Adrenal gland (tissue), 12 donors: ENCODE results near the gene RTEL1. TPM values are rescaled to one million over a fixed set of nuclear protein-coding genes. Genes with fewer than 3 reads are reported as not detected.

ENCODE experiments used
- DNase-seq, 7 donors: peaks; one replicate each; pipeline ENCODE4 v3.0.0-alpha.2; 2019 to 2020
- H3K27ac ChIP-seq, 5 donors: fragments of 200-600 bp; sonication (generic) in 4 of 5; 1 replicate in 3 of 5; 2 replicates in 2 of 5; pipeline versions ENCODE4 v1.5.1 to v1.8.0; 2016 to 2020; ENCODE audit warnings: mild to moderate bottlenecking in 1 of 5
- H3K27me3 ChIP-seq: fragments of 200-600 bp; 2 replicates; pipeline ENCODE4 v1.8.0; 2021
- H3K36me3 ChIP-seq, 2 donors: fragments of 200-600 bp; replicated peaks in 1 of 2; 1 replicate in 1 of 2; 2 replicates in 1 of 2; pipeline versions ENCODE4 v1.5.1 to v1.8.0; 2018 to 2022
- H3K4me1 ChIP-seq, 2 donors: fragments of 200-600 bp; replicated peaks in 1 of 2; 1 replicate in 1 of 2; 2 replicates in 1 of 2; pipeline versions ENCODE4 v1.5.1 to v1.8.0; 2018 to 2021
- H3K4me3 ChIP-seq, 4 donors: fragments of 200-600 bp; sonication (generic) in 3 of 4; one replicate each; pipeline ENCODE4 v1.5.1; 2016 to 2018
- H3K9me3 ChIP-seq, 3 donors: fragments of 200-600 bp; sonication (generic) in 1 of 3; replicated peaks in 1 of 3; 1 replicate in 2 of 3; 2 replicates in 1 of 3; pipeline versions ENCODE4 v1.5.1 to v1.8.0; 2016 to 2021
- POLR2A ChIP-seq, 2 donors: fragments of 450-650 bp; IDR thresholded peaks; one replicate each; pipeline ENCODE4 v1.6.1; 2017; ENCODE audit warnings: antibody characterized with exemption in 2 of 2, mild to moderate bottlenecking in 2 of 2, moderate library complexity in 1 of 2
- WGBS, 4 donors: extraction: QIAGEN DNeasy Blood & Tissue Kit in 2 of 4; methylation state at CpG; one replicate each; pipeline versions ENCODE4 v1.1.5 to v1.1.7; 2013 to 2017; 5-methylcytosine and 5-hydroxymethylcytosine counted together
- intact Hi-C, 2 donors: fragments of 100-400 bp; cut with DNase I; formaldehyde crosslinking; loops; one replicate each; pipeline versions ENCODE4 v1.14.1 to v1.15.0; 2022 to 2023
- polyA plus RNA-seq, 3 donors: library from polyadenylated mRNA; stranded (reverse); fragments of 200-250 nt in 2 of 3; fragments of 350-450 nt in 1 of 3; fragmentation: Illumina TruSeq in 1 of 3; extraction: RNeasy Lipid Tissue Mini Kit (QIAGEN cat#74804) in 1 of 3; gene quantifications; one replicate each; pipeline ENCODE4 v1.2.3, GENCODE V29; 2013 to 2014
- total RNA-seq, 9 donors: library from RNA; depleted of rRNA in 4 of 9; stranded (reverse); fragments of >200 nt in 4 of 9; fragments of 120-200 nt in 1 of 9; fragmentation: NEBNext Ultra II Directional in 1 of 9; extraction: Animal tissue kit (Norgen Biotek cat#: 25700) in 1 of 9; gene quantifications; one replicate each; pipeline versions ENCODE4 v1.1.0 to v1.2.4, GENCODE V29; 2013 to 2023
- TF ChIP-seq, protein P1 (sequence below), 6 experiments: fragments of 450-650 bp in 4 of 6; fragments of 200-600 bp in 2 of 6; sonication (generic) in 1 of 6; IDR thresholded peaks; 1 replicate in 5 of 6; 2 replicates in 1 of 6; pipeline versions ENCODE4 v1.5.1 to v1.8.0; 2016 to 2021; ENCODE audit warnings: antibody characterized with exemption in 6 of 6, mild to moderate bottlenecking in 2 of 6, moderate library complexity in 1 of 6
- donor health status: healthy with polysubstance abuse.
- donor health status: Bipolar disorder and iron deficiency.
- donor health status: DM: yes; HTN: yes; CAD: no.
- donor health status: DM: no; HTN: no; CAD: no.
- donor health status: DM: no; HTN: no; CAD: no.
- donor health status: DM: yes; HTN: yes; CAD: no.

RTEL1 gene
- total and polyA plus RNA-seq, 12 donors, result 9.4 to 110 (median 32.1) TPM

DNA sequence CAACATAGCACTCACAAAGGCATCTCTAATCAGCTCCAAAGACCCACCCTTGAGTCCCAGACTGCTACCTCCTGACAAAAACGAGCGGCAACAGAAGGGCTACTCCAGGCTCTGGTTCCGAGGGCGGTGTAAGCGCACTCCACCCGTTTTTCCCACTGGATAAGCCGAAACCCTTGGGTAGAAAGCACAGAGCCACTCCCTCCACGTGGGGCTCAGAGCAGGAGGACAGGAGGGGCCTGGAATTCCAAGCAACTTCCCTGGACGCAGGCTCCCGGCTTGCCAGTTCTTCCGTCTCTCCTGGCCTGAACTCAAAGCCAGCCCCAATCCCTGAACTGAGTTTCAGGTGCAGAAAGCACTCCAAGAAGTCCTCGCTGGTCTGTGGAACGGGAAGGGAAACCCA, 38.6 kb upstream of the RTEL1 start:
- Histone ChIP-seq H3K4me1 (peaks cover 8 to 10% of the 10 kb centered on the region in 2 donors), H3K9me3 (no peaks in the 10 kb centered on the region), H3K27ac (no peak overlapping the region), H3K36me3 (peaks cover 0 to 26% of the 10 kb centered on the region in 2 donors), H3K4me3 (no peak overlapping the region), H3K27me3 (no peaks in the 10 kb centered on the region)
- intact Hi-C loops, result loop anchor here in 1 of 2 donors (10.0 kb wide), 1 partner anchor 355 kb away; the partner anchor contains the start of gene SAMD10
- DNase-seq, result no peak
- TF ChIP-seq, protein P1, sequence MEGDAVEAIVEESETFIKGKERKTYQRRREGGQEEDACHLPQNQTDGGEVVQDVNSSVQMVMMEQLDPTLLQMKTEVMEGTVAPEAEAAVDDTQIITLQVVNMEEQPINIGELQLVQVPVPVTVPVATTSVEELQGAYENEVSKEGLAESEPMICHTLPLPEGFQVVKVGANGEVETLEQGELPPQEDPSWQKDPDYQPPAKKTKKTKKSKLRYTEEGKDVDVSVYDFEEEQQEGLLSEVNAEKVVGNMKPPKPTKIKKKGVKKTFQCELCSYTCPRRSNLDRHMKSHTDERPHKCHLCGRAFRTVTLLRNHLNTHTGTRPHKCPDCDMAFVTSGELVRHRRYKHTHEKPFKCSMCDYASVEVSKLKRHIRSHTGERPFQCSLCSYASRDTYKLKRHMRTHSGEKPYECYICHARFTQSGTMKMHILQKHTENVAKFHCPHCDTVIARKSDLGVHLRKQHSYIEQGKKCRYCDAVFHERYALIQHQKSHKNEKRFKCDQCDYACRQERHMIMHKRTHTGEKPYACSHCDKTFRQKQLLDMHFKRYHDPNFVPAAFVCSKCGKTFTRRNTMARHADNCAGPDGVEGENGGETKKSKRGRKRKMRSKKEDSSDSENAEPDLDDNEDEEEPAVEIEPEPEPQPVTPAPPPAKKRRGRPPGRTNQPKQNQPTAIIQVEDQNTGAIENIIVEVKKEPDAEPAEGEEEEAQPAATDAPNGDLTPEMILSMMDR (IDR thresholded peaks at IDR 0.05), result no peak
- no peak for TF ChIP-seq POLR2A (IDR thresholded peaks at IDR 0.05)
- WGBS, 4 donors, result 83 to 90% (median 87%) methylated on average over 9 to 13 of the region's 13 CpGs

DNA sequence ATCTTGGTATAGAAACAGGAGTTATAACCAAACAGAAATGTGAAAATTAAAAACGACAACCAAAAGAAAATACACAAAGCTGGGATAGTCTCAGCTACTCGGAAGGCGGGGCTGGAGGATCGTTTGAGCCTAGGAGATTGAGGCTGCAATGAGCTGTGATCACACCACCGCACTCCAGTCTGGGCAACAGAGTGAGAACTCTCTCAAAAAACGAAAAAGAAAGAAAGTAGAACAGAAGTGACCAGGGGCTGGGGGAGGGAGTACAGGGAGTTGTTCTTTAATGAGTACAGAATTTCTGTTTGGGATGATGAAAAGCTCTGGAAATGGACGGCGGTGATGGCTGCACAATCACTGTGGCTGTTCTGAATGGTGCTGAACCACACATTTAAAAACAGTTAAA, 37.1 kb upstream of the RTEL1 start:
- peaks cover 0 to 26% of the 10 kb centered on the region in 2 donors for H3K36me3 ChIP-seq
- H3K9me3 ChIP-seq, result no peaks in the 10 kb centered on the region
- no peak for DNase-seq
- no peak overlapping the region for H3K4me3 ChIP-seq
- peaks cover 12 to 14% of the 10 kb centered on the region in 2 donors for H3K4me1 ChIP-seq
- no peaks in the 10 kb centered on the region for H3K27me3 ChIP-seq
- H3K27ac ChIP-seq, result no peak overlapping the region
- intact Hi-C loops, result no loop called here
- TF ChIP-seq POLR2A (IDR thresholded peaks at IDR 0.05), result no peak
- TF ChIP-seq, protein P1 (IDR thresholded peaks at IDR 0.05), result no peak
- 86 to 87% (median 86%) methylated on average over 8 of the region's 8 CpGs for WGBS, 4 donors

DNA sequence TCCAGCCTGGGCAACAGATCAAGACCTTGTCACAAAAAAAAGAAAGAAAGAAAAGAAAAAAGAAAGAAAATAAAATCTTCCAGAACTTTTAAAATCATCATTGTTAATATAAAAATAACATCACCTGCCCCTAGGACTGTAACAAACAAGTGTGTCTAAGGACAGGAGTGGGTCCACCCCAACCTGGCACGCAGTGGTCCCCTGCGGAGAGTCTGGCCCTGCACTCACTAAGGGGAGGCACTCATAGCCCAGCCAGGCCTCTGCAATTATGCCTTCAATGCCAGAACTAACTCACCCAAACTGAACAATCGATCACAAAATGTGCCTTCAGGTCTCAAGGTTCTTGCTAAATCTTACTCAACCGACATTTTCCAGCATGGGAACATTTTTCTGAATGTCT, 36.0 kb upstream of the RTEL1 start:
- 50 to 63% (median 59%) methylated on average over 3 to 4 of the region's 4 CpGs for WGBS, 4 donors
- peaks cover 0 to 18% of the 10 kb centered on the region in 2 donors for H3K36me3 ChIP-seq
- intact Hi-C loops, result no loop called here

DNA sequence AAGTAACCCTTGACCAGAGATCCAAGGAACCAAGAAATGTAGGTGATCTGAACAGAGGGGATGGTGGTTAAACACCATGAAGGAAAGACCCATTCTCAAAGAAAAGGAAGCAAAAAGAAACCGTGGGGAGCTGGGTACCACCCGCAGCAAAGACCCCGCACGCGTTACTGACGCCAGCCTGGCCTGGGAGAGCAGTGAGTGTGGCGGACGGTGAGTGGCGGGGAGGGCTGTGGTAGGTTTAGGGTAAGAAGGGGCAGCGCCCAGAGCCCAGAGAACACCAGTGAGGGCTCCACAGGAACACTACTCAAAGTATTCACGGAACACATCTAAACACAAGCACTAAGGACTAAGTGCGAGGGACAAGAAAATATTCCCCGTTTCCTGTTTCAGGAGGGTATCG, 35.4 kb upstream of the RTEL1 start:
- DNase-seq, result peak in 1 of 7 donors; percentile 12
- WGBS, 4 donors, result 94 to 97% (median 96%) methylated on average over 14 of the region's 14 CpGs
- TF ChIP-seq POLR2A (IDR thresholded peaks at IDR 0.05), result no peak
- TF ChIP-seq, protein P1 (IDR thresholded peaks at IDR 0.05), result no peak
- no peaks in the 10 kb centered on the region for H3K9me3 ChIP-seq
- H3K36me3 ChIP-seq, result peaks cover 0 to 12% of the 10 kb centered on the region in 2 donors
- H3K4me1 ChIP-seq, result peaks cover 14 to 15% of the 10 kb centered on the region in 2 donors
- intact Hi-C loops, result no loop called here
- no peak overlapping the region for H3K4me3 ChIP-seq
- H3K27me3 ChIP-seq, result no peaks in the 10 kb centered on the region
- peak overlapping the region; percentile 40 to 82 (median 52) for H3K27ac ChIP-seq

More for the DNA sequence above, 36.0 kb upstream of the RTEL1 start:
- H3K27ac ChIP-seq, result peak overlapping the region; percentile 40 to 82 (median 52)
- no peaks in the 10 kb centered on the region for H3K9me3 ChIP-seq
- peak in 1 of 7 donors; percentile 42 for DNase-seq
- TF ChIP-seq, protein P1 (IDR thresholded peaks at IDR 0.05), result no peak
- TF ChIP-seq POLR2A (IDR thresholded peaks at IDR 0.05), result no peak
- H3K4me1 ChIP-seq, result peaks cover 12 to 14% of the 10 kb centered on the region in 2 donors
- H3K4me3 ChIP-seq, result no peak overlapping the region
- H3K27me3 ChIP-seq, result no peaks in the 10 kb centered on the region
